ENCODE measurements around the gene FBN2.

- TF ChIP-seq EZH2 (IDR thresholded peaks at IDR 0.05; ENCODE audit: borderline replicate concordance, low read depth, low read length) (no peak), ATF3 (IDR thresholded peaks at IDR 0.05) (no peak), ATF3 (CRISPR knock-in tag; conservative IDR thresholded peaks at IDR 0.05) (no peak), ZBTB49 (CRISPR knock-in tag; IDR thresholded peaks at IDR 0.05; ENCODE audit: borderline replicate concordance) (no peak), CREB1 (IDR thresholded peaks at IDR 0.05) (no peak), CREB1 (CRISPR knock-in tag; IDR thresholded peaks at IDR 0.05) (no peak), GABPB2 (CRISPR knock-in tag; conservative IDR thresholded peaks at IDR 0.05) (no peak)
Measured at GRCh38 chr5:128271071-128271470, 267.0 kb downstream of the FBN2 start.
